Duodenal mucosa (tissue), 2 donors: ENCODE results near the gene ATP2B2.

Experiments
- H3K27ac ChIP-seq: one replicate; pipeline ENCODE4 v1.7.0; 2013; ENCODE audit warnings: low read depth, low read length
- H3K27me3 ChIP-seq, 2 donors: one replicate each; pipeline ENCODE4 v1.7.0; 2013; ENCODE audit warnings: low read length in 2 of 2, control low read depth in 1 of 2; ENCODE audit not compliant: insufficient read depth in 2 of 2, control insufficient read depth in 1 of 2
- H3K36me3 ChIP-seq, 2 donors: one replicate each; pipeline ENCODE4 v1.7.0; 2013; ENCODE audit warnings: low read length in 2 of 2, control low read depth in 1 of 2; ENCODE audit not compliant: insufficient read depth in 2 of 2, control insufficient read depth in 1 of 2
- H3K4me1 ChIP-seq, 2 donors: one replicate each; pipeline ENCODE4 v1.7.0; 2013; ENCODE audit warnings: low read length in 2 of 2, control low read depth in 1 of 2; ENCODE audit not compliant: insufficient read depth in 2 of 2, control insufficient read depth in 1 of 2
- H3K4me3 ChIP-seq, 2 donors: one replicate each; pipeline ENCODE4 v1.7.0; 2013; ENCODE audit warnings: low read length in 2 of 2, low read depth in 1 of 2
- H3K9ac ChIP-seq, 2 donors: one replicate each; pipeline ENCODE4 v1.7.0; 2013; ENCODE audit warnings: low read length in 2 of 2, low read depth in 1 of 2
- H3K9me3 ChIP-seq, 2 donors: one replicate each; pipeline ENCODE4 v1.7.0; 2013; ENCODE audit warnings: low read length in 2 of 2, control low read depth in 1 of 2; ENCODE audit not compliant: control insufficient read depth in 1 of 2

The ATP2B2 gene

DNA sequence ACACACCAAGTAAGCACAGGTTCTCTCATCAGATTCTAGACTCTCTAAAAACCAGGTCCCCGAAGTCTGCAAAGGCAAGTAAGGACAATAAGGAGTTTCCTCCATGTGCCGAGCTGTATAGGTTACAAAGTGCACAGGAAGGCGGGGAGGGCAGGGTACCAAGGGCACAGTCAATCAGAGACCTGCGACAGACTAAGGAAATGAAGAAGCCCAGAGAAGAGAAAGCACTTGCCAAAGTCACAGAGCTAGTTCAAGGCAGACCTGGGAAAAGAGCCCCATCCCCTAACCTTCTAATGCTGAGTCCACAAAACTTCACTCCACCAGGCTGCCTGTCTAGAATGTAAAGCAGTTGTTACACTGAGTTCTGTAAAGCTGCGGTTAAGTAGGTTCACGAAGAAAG is 186.1 kb downstream of the ATP2B2 start:
- no peak overlapping the region for H3K27ac ChIP-seq
- peak overlapping the region; percentile 36 to 58 for H3K9ac ChIP-seq
- peak overlapping the region; percentile 60 to 100 for H3K4me3 ChIP-seq
- H3K27me3 ChIP-seq, result no peaks in the 10 kb centered on the region
- peaks cover 27 to 39% of the 10 kb centered on the region in 2 donors for H3K4me1 ChIP-seq
- no peaks in the 10 kb centered on the region for H3K9me3 ChIP-seq
- peaks cover 37 to 43% of the 10 kb centered on the region in 2 donors for H3K36me3 ChIP-seq

DNA sequence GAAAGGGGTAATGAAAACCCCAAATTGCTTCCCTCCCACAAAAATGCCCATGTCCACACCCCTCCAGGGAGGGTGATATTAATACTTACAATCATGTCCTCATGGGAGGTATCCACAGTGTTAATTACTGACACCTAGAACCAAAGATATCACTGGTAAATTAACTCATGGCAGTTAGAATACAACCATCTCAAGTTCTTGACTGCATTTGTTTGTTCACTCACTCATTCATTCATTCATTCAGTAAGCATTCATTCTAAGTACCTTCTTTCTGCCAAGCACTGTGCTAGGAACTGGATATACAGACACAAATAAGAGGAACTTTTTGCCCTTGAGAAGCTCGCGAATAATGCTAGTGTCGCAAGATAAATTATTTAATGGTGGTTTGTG is 187.4 kb downstream of the ATP2B2 start:
- no peaks in the 10 kb centered on the region for H3K27me3 ChIP-seq
- no peak overlapping the region for H3K9ac ChIP-seq
- no peak overlapping the region for H3K27ac ChIP-seq
- peaks cover 46 to 56% of the 10 kb centered on the region in 2 donors for H3K36me3 ChIP-seq
- H3K9me3 ChIP-seq, result no peaks in the 10 kb centered on the region
- H3K4me3 ChIP-seq, result peak overlapping the region in 1 of 2 donors; percentile 100
- peaks cover 27 to 39% of the 10 kb centered on the region in 2 donors for H3K4me1 ChIP-seq

DNA sequence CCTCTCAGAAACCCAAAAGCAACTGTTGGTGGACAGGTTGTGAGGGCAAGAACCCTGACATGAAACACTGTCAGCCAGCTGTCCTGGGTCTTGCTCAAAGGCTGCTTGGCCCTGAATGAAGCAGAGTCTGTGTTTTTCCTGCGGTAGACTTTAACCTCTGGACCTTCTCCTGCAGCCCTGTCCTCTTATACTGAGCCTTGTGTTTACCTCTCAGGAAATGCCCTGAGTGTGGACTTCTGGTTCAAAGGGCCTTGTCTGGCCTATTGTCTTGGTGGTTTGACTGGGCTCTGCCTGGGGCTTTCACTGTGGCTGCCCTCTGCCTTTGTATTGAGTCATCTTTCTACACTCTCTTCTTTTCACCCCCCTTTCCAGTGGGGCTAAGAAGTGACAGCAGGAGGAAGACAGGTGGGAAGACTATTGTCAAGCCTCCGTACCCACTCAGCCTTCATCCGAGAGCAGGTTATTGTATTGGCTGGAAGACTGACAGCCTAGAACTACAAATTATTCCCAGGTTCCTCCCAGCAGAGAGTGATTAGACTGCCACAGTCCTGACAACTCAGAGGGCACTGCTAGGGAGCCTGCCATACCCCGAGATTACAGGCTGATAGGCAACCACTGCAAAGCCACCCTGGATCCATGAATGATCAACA is 187.9 kb downstream of the ATP2B2 start:
- Histone ChIP-seq H3K4me3 (peak overlapping the region in 1 of 2 donors; percentile 100), H3K4me1 (peaks cover 27 to 39% of the 10 kb centered on the region in 2 donors), H3K27ac (no peak overlapping the region), H3K36me3 (peaks cover 51 to 61% of the 10 kb centered on the region in 2 donors), H3K9me3 (no peaks in the 10 kb centered on the region), H3K27me3 (no peaks in the 10 kb centered on the region), H3K9ac (no peak overlapping the region)

DNA sequence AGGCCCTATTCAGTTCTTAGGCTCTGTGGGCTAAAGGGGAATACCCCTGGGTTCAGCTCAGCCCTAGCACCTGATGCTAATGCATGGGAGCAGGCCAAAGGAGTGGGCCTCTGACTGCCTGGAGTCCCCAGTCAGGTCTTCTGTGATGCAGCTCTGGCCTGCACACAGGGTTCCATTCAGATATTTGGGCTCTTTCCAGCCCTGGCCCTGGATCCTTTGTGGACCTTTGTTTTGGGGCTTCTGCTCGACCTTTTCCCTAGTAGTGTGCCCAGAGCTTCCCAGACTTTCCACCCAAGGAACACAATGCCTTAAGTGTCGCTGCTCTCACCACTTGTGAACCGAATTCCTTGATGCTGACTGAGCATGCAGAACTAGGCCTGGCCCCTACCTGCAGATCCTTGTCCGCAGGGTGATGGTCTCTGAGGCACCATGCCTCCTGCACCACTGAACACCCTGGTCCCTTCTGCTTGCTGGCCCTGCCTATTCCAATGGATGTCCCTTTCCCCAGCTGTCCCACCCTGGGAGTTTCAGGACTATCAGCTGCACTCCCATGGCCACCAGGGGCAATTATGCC is 189.5 kb downstream of the ATP2B2 start:
- Histone ChIP-seq H3K4me3 (no peak overlapping the region), H3K36me3 (peaks cover 58 to 77% of the 10 kb centered on the region in 2 donors), H3K27me3 (no peaks in the 10 kb centered on the region), H3K4me1 (peaks cover 27 to 39% of the 10 kb centered on the region in 2 donors), H3K9ac (no peak overlapping the region), H3K9me3 (no peaks in the 10 kb centered on the region), H3K27ac (no peak overlapping the region)

DNA sequence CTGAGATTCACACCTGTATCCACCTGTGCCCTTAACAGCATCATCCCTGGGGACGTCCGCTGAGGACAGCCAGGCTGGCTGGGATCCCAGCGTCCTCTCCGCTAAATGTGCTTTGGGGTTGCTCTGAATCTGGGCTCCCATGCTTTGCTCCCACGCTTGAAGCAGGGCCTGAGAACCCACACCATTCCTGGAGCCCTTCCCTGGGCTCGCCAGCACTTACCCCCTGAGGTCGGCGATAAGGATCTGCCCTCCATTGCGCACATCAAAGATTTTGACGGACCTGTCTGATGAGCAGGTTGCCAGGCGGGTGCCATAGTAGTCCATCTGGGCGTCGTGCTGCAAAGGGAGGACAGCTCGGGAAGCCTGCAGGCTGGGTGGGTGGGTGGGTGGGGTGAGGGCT is 190.3 kb downstream of the ATP2B2 start:
- Histone ChIP-seq H3K4me3 (no peak overlapping the region), H3K9me3 (no peaks in the 10 kb centered on the region), H3K27me3 (no peaks in the 10 kb centered on the region), H3K4me1 (peaks cover 27 to 33% of the 10 kb centered on the region in 2 donors), H3K36me3 (peaks cover 65 to 82% of the 10 kb centered on the region in 2 donors), H3K9ac (no peak overlapping the region), H3K27ac (no peak overlapping the region)

DNA sequence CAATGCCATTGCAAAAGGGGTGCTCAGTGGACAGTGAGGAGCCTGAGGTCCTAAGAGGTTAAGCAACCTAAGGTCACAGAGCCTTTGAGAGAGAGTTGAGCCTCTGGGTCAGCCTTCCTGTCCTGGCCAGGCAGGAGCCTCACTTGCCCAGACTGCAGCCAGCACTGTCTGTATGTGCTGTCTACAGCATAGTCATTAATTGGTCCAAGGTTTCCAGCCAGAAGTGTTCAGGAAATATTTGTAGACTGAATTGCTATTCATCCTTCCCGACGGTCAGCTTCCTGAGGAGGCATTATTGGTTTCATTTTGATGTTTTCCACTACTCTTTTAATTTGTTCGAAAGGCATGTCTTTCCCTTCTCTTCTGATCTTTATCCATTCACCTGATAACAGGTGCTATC is 192.5 kb downstream of the ATP2B2 start:
- H3K36me3 ChIP-seq, result peaks cover 57 to 85% of the 10 kb centered on the region in 2 donors
- no peak overlapping the region for H3K9ac ChIP-seq
- H3K27me3 ChIP-seq, result no peaks in the 10 kb centered on the region
- no peaks in the 10 kb centered on the region for H3K9me3 ChIP-seq
- H3K27ac ChIP-seq, result no peak overlapping the region
- no peak overlapping the region for H3K4me3 ChIP-seq
- H3K4me1 ChIP-seq, result peaks cover 10 to 13% of the 10 kb centered on the region in 2 donors

DNA sequence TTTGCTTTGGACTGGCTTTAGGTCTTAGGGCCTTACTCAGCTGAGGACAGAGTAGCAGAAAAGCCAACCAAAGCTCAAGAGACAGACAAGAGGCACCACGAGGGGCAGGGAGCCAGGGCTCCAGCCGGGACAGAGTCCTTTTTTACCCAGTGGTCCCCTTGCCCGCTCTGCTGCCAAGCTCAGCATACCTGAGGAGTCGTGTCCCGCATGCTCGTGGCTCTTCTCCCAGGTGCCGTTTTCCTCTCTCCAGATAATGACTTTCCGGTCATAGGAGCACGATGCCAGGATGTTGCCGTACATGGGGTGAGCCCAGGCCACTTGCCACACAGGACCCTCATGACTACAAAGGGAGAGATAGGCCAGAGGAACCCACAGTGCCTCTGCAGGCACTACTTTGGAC is 193.0 kb downstream of the ATP2B2 start:
- Histone ChIP-seq H3K27me3 (no peaks in the 10 kb centered on the region), H3K4me3 (no peak overlapping the region), H3K36me3 (peaks cover 53 to 85% of the 10 kb centered on the region in 2 donors), H3K9me3 (no peaks in the 10 kb centered on the region), H3K4me1 (peaks cover 6 to 9% of the 10 kb centered on the region in 2 donors), H3K9ac (no peak overlapping the region), H3K27ac (no peak overlapping the region)

DNA sequence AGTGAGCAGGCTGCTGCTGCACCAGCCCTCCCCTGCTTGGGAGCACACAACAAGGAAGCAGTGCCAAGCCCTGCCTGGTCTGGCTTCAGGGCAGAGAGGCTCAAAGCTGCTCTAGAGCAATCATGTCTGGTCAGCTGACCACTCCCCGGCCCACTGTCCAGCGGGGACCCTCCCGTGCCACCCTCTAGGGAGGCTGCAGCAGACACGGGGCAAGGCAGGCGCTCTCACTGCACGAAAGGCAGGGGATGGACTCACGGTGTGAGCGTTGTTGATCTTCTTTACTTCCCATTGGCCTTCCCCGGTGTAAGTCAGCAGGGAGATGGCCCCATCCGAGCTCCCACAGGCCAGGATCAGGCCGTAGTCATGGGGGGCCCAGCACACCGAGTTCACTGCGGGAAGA is 193.7 kb downstream of the ATP2B2 start:
- Histone ChIP-seq H3K9ac (no peak overlapping the region), H3K27ac (no peak overlapping the region), H3K4me3 (no peak overlapping the region), H3K27me3 (no peaks in the 10 kb centered on the region), H3K9me3 (no peaks in the 10 kb centered on the region), H3K4me1 (peaks cover 0 to 2% of the 10 kb centered on the region in 2 donors), H3K36me3 (peaks cover 47 to 85% of the 10 kb centered on the region in 2 donors)

DNA sequence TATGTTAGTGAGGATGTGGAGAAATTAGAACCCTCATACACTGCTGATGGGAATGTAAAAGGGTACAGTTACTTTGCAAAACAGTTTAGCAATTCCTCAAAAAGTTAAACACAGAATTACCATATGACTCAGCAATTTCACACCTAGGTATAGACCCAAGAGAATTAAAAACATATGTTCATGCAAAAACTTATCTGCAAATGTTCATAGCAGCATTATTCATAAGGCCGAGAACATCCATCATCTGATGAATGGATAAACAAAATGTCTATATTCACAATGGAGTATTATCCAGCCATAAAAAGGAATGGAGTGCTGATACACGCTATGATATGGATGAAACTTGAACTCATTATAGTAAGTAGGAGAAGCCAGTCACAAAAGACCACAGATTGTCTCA is 194.8 kb downstream of the ATP2B2 start:
- Histone ChIP-seq H3K4me3 (no peak overlapping the region), H3K36me3 (peaks cover 46 to 87% of the 10 kb centered on the region in 2 donors), H3K4me1 (no peaks in the 10 kb centered on the region), H3K9me3 (no peaks in the 10 kb centered on the region), H3K27ac (no peak overlapping the region), H3K9ac (no peak overlapping the region), H3K27me3 (no peaks in the 10 kb centered on the region)

DNA sequence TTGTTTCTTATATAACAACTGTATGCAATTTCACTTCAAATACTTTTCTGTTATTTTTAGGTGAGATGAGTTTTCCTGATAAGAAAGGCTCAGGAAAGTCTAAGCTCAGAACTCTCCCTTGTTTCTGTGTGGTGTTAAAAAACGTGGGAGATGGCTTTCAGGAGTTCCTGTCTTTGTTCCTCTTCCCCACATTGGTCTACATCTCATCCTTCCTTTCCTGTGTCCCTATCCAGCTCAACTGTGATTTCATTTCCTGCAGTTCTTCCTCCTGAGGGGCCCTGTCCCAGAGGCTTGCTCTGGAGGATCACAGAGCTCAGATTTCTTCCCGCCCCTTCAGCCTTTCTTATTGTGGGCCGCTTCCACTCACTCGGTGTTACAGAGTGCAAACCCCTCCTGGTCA is 195.7 kb downstream of the ATP2B2 start:
- H3K4me1 ChIP-seq, result no peaks in the 10 kb centered on the region
- no peak overlapping the region for H3K27ac ChIP-seq
- no peak overlapping the region for H3K9ac ChIP-seq
- H3K36me3 ChIP-seq, result peaks cover 49 to 88% of the 10 kb centered on the region in 2 donors
- no peaks in the 10 kb centered on the region for H3K27me3 ChIP-seq
- no peak overlapping the region for H3K4me3 ChIP-seq
- H3K9me3 ChIP-seq, result no peaks in the 10 kb centered on the region
